ENCODE data around the gene RFX8. TPM values are rescaled to one million over a fixed set of nuclear protein-coding genes. Genes with fewer than 3 reads are reported as not detected.
"Not testable (repeated sequence)": the region's sequence is repeated elsewhere in the genome, so short reads cannot be mapped to it uniquely, and the experiment has no call there.

Gene RFX8
- total RNA-seq, 1 donor from 2014 or later: not detected

- DNase-seq: no peak
- H3K27me3 ChIP-seq (ENCODE audit: low read depth): peaks cover 7% of the 10 kb centered on the region
- ATAC-seq: no peak
These were observed 11.5 kb downstream of the RFX8 start for GRCh38 chr2:101463421-101463820.

GRCh38 chr2:101461381-101461780 is 13.5 kb downstream of the RFX8 start:
- peaks cover 7% of the 10 kb centered on the region for H3K27me3 ChIP-seq (ENCODE audit: low read depth)

More at GRCh38 chr2:101463421-101463820, 11.5 kb downstream of the RFX8 start:
- TF ChIP-seq CTCF (IDR thresholded peaks at IDR 0.05): no peak
- H3K27ac ChIP-seq: no peak overlapping the region
- no peaks in the 10 kb centered on the region for H3K36me3 ChIP-seq
- intact Hi-C loops (cut with DNase I): no loop called here
- H3K4me1 ChIP-seq: peaks cover 4% of the 10 kb centered on the region
- H3K4me3 ChIP-seq: no peak overlapping the region
- H3K9me3 ChIP-seq: no peaks in the 10 kb centered on the region

GRCh38 chr2:101454408-101454807 is 20.5 kb downstream of the RFX8 start:
- H3K27ac ChIP-seq; H3K4me3 ChIP-seq; H3K9me3 ChIP-seq; H3K27me3 ChIP-seq (ENCODE audit: low read depth); ATAC-seq; H3K4me1 ChIP-seq; DNase-seq; H3K36me3 ChIP-seq; intact Hi-C loops (cut with DNase I): not testable (repeated sequence)

More at GRCh38 chr2:101461381-101461780, 13.5 kb downstream of the RFX8 start:
- Histone ChIP-seq H3K9me3 (no peaks in the 10 kb centered on the region), H3K27ac (no peak overlapping the region), H3K4me1 (peaks cover 4% of the 10 kb centered on the region), H3K4me3 (no peak overlapping the region), H3K36me3 (no peaks in the 10 kb centered on the region)
- TF ChIP-seq CTCF (IDR thresholded peaks at IDR 0.05): no peak
- intact Hi-C loops (cut with DNase I): no loop called here
- DNase-seq (no peak), ATAC-seq (no peak)

GRCh38 chr2:101450965-101451364 is 23.9 kb downstream of the RFX8 start:
- DNase-seq (no peak), ATAC-seq (no peak)
- TF ChIP-seq CTCF (IDR thresholded peaks at IDR 0.05): no peak
- no peaks in the 10 kb centered on the region for H3K9me3 ChIP-seq
- H3K4me3 ChIP-seq: no peak overlapping the region
- no peaks in the 10 kb centered on the region for H3K4me1 ChIP-seq
- H3K27ac ChIP-seq: no peak overlapping the region
- H3K36me3 ChIP-seq: no peaks in the 10 kb centered on the region
- H3K27me3 ChIP-seq (ENCODE audit: low read depth): no peaks in the 10 kb centered on the region
- intact Hi-C loops (cut with DNase I): no loop called here

- no peak for TF ChIP-seq CTCF (IDR thresholded peaks at IDR 0.05)
- intact Hi-C loops (cut with DNase I): no loop called here
These were observed 28.0 kb downstream of the RFX8 start for GRCh38 chr2:101446869-101447268.

GRCh38 chr2:101442667-101443061 is 32.2 kb downstream of the RFX8 start:
- intact Hi-C loops (cut with DNase I): no loop called here
- H3K4me3 ChIP-seq: no peak overlapping the region
- ATAC-seq (no peak), DNase-seq (no peak)
- no peaks in the 10 kb centered on the region for H3K27me3 ChIP-seq (ENCODE audit: low read depth)
- H3K4me1 ChIP-seq: no peaks in the 10 kb centered on the region
- TF ChIP-seq CTCF (IDR thresholded peaks at IDR 0.05): no peak
- H3K36me3 ChIP-seq: no peaks in the 10 kb centered on the region
- no peak overlapping the region for H3K27ac ChIP-seq
- H3K9me3 ChIP-seq: no peaks in the 10 kb centered on the region

More at GRCh38 chr2:101446869-101447268, 28.0 kb downstream of the RFX8 start:
- Histone ChIP-seq H3K36me3 (no peaks in the 10 kb centered on the region), H3K4me3 (no peak overlapping the region), H3K4me1 (no peaks in the 10 kb centered on the region), H3K9me3 (no peaks in the 10 kb centered on the region), H3K27ac (no peak overlapping the region), H3K27me3 (ENCODE audit: low read depth) (no peaks in the 10 kb centered on the region)
- DNase-seq (no peak), ATAC-seq (no peak)
